Uterus (tissue), 2 donors: ENCODE data around the gene HOXC12.

Source experiments
- POLR2A ChIP-seq, 2 donors: fragments of 450-650 bp; IDR thresholded peaks; one replicate each; pipeline ENCODE4 v1.6.1; 2016; ENCODE audit warnings: antibody characterized with exemption in 2 of 2, mild to moderate bottlenecking in 1 of 2, moderate library complexity in 1 of 2
- TF ChIP-seq, protein P1 (sequence below), 4 experiments: fragments of 200-600 bp in 2 of 4; fragments of 450-650 bp in 2 of 4; sonication (generic) in 2 of 4; IDR thresholded peaks; one replicate each; pipeline ENCODE4 v1.5.1; 2016 to 2019; ENCODE audit warnings: antibody characterized with exemption in 4 of 4, mild to moderate bottlenecking in 2 of 4, moderate library complexity in 1 of 4

DNA sequence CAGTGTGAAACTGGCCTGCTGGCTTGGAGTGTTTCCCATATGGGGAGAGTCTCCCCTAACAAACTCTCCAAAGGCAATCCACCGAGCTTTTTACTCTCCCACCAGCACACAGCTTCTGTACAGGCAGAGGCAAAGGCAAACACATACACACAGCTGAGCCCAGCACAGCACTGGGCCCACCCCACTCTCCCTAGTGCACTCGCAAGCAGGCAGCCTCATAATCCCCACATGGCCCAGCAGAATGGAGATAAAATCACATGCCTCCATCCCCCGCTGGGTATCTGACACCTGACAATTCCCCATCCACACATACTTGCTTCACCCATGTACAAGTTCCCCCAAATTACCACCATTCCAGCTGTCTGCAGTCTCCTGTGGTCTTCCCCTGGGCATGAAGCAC lies 3.4 kb downstream of the HOXC12 start:
- TF ChIP-seq, protein P1, sequence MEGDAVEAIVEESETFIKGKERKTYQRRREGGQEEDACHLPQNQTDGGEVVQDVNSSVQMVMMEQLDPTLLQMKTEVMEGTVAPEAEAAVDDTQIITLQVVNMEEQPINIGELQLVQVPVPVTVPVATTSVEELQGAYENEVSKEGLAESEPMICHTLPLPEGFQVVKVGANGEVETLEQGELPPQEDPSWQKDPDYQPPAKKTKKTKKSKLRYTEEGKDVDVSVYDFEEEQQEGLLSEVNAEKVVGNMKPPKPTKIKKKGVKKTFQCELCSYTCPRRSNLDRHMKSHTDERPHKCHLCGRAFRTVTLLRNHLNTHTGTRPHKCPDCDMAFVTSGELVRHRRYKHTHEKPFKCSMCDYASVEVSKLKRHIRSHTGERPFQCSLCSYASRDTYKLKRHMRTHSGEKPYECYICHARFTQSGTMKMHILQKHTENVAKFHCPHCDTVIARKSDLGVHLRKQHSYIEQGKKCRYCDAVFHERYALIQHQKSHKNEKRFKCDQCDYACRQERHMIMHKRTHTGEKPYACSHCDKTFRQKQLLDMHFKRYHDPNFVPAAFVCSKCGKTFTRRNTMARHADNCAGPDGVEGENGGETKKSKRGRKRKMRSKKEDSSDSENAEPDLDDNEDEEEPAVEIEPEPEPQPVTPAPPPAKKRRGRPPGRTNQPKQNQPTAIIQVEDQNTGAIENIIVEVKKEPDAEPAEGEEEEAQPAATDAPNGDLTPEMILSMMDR (IDR thresholded peaks at IDR 0.05) = no peak
- TF ChIP-seq POLR2A (IDR thresholded peaks at IDR 0.05) = no peak
